Amniotic stem cell (primary cell): Measurements from ENCODE around the gene NTF3.

Experiments
- DNase-seq: peaks from one replicate; lab custom pipeline; 2025; lab: John Stamatoyannopoulos, UW

NTF3 gene

DNA sequence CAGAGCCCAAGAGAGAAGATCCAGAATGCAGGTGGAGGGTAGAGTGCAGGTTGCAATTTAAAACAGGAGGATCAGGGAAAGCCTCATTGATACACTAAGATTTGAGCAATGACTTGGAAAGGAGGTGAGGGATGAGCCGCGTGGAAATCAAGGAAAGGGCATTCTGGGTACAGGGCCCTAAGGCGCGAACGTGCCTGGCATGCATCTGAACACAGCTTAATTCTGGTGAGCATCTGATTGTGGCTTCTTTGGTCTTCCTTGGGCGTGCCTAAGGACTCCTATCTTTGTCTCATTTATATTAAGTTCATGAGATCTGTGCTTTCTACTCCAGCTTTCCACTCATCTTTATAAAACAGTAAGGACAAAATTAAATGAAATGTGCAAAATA lies 79.3 kb downstream of the NTF3 start:
- no peak for DNase-seq

- no peak for DNase-seq
Measured at GRCh38 chr12:5511644-5512600, 80.0 kb downstream of the NTF3 start.

GRCh38 chr12:5512601-5512970 lies 80.7 kb downstream of the NTF3 start:
- DNase-seq = no peak

DNA sequence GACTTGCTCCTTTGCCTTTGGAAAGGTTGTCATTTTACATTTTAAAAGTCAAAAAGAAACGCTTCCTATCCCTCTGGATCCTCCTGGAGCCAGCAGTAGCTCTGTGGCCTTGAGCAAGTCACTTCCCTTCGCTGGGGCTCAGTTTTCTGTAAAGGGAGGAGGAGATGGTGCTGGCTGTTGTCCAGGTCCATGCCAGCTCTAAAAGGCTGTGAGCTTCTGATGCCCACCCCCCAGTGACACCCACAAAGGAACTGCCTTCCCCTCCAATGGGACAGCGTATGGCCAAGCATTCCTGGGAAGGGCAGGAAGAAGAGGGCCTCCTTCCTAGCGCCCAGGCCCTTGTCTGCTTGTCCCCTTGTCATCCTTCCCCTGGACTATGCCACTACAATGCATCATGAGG lies 81.5 kb downstream of the NTF3 start:
- DNase-seq = no peak

DNA sequence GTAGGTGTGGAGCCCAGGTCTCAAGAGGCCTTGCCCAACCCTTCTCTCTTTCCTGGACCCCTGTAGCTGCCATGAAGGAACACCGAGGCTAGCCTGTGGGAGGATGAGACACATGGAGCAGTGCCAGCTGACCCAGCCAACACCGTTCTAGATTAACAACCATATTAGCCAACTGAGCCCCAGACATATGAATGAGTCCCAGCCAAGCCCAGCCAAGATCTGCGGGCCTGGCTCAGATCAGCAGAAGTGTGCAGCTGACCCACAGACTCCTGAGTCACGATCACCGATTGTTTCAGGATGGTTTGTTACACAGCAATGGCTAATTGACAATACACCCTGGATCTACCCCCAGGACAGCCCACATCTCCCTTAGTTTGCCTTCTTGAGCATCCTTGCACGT lies 82.1 kb downstream of the NTF3 start:
- DNase-seq = no peak

DNA sequence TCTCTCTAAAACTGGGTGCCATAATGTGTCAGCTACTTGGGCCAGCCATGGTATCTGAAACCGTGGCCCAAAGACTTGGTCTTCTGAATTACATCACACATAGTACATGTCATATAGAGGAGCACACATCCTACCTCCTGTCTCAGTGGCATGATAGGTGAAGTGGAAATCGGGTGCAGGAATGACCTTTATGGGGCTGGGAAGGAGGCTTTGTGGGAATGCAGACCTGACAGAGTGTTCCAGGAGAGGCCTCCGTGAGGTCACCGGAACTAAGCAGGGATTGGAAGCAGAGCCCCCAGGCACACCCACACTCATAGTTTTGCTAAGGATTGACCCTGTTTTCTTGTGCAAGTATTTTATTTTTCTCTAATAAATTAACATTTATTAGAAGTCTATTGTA lies 82.6 kb downstream of the NTF3 start:
- no peak for DNase-seq

DNA sequence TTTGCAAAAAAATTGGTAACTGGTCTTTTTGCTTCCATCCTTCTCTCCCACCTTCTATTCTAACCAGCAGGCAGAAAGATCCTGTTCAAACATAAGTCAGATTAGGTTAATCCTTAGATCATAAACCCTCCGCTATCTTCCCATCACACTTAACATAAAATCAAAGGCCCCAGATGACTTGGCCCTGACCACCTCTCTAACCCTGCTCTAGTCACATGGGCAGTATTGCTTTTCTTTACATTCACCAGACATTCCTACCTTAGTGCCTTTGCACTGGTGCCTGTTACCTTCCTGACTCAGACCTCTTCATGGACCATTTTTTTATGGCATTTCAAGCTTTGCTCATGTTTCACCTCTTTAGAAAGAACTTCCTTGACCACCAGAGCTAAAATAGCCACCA lies 83.5 kb downstream of the NTF3 start:
- DNase-seq = no peak

- no peak for DNase-seq
Measured at GRCh38 chr12:5516371-5517241, 84.7 kb downstream of the NTF3 start.

- no peak for DNase-seq
Measured at GRCh38 chr12:5518584-5519365, 86.9 kb downstream of the NTF3 start.

DNA sequence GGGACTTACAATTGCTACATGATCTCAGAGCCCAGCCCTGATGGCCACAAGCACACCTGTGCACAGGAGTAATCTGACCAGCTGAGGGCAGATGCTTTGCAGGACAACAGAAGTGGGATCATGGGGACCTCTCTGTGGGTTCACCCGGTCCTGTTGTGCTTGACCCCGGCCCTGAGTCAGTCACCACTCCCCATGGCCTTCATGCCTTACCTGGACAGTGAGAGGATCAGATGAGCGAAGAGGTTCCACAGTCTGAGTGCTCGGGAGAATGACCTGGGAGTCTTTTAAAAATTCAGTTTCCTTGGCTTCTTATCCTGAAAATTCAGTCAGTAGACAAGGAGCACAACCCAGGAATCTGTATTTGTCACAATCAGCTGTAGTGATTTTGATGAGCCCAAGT lies 88.1 kb downstream of the NTF3 start:
- DNase-seq = no peak

DNA sequence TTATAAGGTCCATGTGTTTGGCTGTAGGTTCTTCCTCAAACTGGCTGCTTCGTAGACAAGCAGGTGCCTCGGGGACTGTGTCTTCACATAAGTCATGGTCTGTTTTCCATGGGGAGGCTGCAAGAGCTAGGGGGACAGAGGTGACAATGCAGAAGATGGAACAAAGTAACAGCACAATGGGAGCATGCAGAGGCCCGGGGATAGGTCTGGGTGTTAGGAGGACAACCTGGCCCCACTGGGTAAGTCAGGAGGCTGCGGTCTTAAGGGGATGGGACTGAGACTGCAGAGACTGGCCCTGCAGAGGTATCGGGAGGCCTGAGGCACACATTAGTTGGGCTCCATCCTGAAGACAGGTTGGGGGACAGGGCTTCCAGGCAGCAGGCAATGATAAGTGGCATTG lies 88.9 kb downstream of the NTF3 start:
- DNase-seq = no peak

DNA sequence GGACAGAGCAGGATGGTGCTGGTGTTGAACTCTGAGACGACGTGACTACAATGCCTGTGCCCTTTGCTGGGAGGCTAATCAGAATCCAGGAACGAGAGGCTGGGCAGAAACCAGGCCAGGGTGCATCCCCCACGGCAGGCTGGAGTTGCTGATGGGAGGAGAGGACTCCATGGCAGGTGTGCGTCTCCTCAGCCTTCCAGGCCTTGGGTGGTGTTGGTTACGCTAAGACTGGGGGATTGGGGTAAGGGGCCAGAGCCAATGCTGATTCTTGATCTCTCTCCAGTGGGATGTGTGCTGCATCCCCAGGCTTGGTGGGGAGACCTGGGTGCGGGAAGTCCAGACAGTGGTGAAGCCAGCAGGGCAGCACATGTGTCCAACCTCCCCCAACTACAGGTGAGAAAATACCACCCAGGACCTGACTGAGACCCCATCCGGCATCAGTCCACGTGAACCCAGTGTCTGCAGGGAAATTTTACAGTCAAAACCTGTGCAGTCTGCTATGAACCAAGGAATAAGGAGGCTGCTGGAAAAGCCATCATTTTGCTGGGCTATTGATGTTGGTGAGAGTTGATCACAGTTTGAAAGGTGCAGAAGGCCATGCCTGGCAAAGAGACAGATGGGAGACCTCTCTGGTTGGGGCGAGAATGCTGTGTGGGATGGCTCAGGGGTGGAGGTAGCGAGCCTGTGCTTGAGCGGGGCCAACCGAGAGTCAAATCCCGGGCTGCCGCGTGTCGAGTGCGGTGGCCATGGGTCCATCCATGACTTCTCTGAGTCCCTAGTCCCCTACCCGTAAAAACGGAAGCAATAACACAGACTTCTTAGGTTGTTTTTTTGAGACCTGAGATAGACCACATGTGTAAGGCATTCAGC lies 89.8 kb downstream of the NTF3 start:
- no peak for DNase-seq

DNA sequence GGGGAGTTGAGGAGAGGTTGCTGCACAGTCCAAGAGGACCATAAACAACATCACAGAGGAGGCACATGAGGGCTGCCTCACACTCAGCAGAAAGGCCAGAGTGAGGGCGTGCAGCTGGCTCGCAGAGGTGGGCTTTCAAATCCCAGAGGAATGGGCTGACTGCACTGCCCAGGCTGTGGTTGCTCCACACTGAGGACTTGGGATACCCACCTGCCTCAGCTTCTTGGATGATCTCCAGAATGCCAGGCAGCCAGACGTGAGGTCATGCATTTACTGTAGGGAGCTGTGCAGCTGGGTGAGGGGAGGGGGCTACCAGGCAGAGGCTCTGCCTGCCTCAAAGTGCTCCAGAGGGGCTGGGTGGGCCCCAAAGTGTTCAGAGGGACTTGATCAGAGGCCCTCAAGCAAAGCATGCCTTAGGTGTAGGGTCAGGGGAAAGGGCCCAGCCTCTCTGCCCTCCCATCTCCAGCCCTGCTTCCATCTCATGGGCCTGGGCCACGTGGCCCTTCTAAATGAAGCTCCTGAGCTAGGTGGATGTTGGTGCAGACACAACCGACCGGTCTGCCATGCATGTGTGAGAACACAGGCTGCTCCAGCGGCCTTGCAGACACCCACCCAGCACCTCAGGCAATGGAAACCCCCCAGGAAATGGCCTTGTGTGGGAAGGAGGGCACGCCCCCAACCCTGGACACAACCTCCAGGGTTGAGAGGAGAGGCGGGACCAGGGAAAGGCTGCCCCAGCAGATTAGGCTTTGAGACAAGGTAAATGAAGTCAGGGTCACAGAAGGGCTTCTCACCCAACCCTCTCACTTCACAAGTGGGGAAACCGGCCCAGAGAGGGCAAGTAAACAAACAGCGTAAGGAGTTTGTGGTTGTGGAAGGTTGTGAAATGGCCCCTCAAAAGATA lies 90.8 kb downstream of the NTF3 start:
- no peak for DNase-seq

DNA sequence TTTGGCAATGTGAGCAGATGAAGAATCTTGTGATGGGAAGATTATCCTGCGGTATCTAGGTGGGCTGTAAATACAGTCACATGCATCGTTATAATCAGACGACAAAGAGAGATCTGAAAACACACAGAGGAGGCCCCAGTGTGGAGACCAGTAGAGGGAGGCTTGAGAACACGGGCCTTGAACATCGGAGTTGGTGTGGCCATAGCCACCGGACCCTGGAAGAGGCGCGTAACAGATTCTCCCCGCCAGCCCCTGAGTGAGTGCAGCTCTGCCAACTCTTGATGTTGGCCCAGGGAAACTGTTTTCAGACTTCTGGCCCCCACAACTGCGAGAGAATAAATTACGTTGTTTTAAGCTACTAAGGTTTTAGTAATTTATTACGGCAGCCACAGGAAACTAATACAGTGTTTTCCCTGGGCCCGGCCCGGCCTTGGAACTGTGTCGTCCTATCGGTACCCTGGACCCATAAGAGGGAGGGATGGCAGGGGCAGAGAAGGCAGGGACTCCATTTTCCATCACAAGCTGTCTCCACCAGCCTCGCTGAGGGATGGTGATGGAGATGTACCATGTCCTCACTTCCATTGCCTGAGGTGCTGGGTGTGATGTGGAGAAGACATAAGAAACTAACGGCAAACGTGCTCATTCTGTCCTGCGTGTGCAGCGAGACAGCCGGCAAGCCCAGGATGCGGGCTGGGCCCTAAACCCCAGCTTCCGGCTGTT lies 91.6 kb downstream of the NTF3 start:
- no peak for DNase-seq

DNA sequence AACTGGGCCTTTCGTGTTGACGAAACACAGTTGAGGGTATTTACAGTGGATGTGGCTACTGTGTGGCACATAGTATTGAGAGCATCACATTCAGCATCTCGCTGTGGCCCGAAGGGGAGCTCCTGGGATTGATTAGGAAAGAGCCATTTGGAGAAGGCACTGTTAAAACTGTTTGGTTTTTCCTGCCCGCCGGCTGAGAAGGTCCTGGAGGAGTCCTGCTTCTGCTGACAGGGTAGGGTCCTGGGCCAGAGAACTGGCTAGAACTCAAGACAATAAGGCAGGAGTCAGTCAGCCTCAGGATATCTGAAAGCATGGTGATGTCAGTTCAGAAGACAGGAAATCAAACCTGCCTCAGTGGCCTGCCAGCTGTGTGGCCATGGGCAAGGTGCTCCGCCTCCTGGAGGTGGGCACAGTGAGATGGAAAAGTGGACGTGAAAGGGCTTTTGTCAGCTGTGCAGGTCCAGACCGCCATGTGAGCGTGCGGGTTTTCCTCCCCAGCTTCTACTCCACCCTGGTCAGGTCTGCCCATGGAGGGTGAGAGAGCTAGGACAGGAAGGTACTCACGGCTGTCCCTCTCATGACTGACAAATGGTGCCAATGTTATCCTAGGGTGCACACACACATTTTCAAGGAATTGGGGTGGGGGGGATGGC lies 92.3 kb downstream of the NTF3 start:
- DNase-seq = no peak

- no peak for DNase-seq
Measured at GRCh38 chr12:5524769-5525436, 93.0 kb downstream of the NTF3 start.

GRCh38 chr12:5525783-5526367 lies 94.0 kb downstream of the NTF3 start:
- DNase-seq = no peak

- DNase-seq = no peak
Measured at GRCh38 chr12:5533368-5533767, 101.5 kb downstream of the NTF3 start.
